Endodermal cell (in vitro differentiated cells): ENCODE measurements around the gene PRKAB2. TPM values are rescaled to one million over a fixed set of nuclear protein-coding genes. Genes with fewer than 3 reads are reported as not detected.
"Not testable (repeated sequence)": the region's sequence is repeated elsewhere in the genome, so short reads cannot be mapped to it uniquely, and the experiment has no call there.

Experiments used
- DNase-seq: peaks from one replicate; pipeline ENCODE4 v3.0.0-alpha.2; 2017
- H3K27ac ChIP-seq: 2 replicates; pipeline ENCODE4 v1.5.1; 2013; ENCODE audit warnings: mild to moderate bottlenecking, low read depth, low read length, moderate library complexity
- H3K27me3 ChIP-seq: 2 replicates; pipeline ENCODE4 v1.6.1; 2013; ENCODE audit warnings: mild to moderate bottlenecking, low read length, moderate library complexity; ENCODE audit not compliant: insufficient read depth, control insufficient read depth, poor library complexity, severe bottlenecking
- H3K36me3 ChIP-seq: 2 replicates; pipeline ENCODE4 v1.7.0; 2013; ENCODE audit warnings: mild to moderate bottlenecking, low read length, moderate library complexity; ENCODE audit not compliant: control insufficient read depth, insufficient read depth
- H3K4me1 ChIP-seq: one replicate; pipeline ENCODE4 v1.7.0; 2013; ENCODE audit warnings: low read length; ENCODE audit not compliant: control insufficient read depth, insufficient read depth
- H3K4me3 ChIP-seq: 2 replicates; pipeline ENCODE4 v1.5.1; 2013; ENCODE audit warnings: mild to moderate bottlenecking, low read length, moderate library complexity
- H3K9ac ChIP-seq: 2 replicates; pipeline ENCODE4 v1.6.1; 2013; ENCODE audit warnings: mild to moderate bottlenecking, low read length, moderate library complexity; ENCODE audit not compliant: poor library complexity, severe bottlenecking; ENCODE audit errors: extremely low read depth
- H3K9me3 ChIP-seq: 2 replicates; pipeline ENCODE4 v1.6.1; 2013; ENCODE audit warnings: mild to moderate bottlenecking, low read length, moderate library complexity; ENCODE audit not compliant: control insufficient read depth
- H3K27ac Mint-ChIP-seq: 2 replicates; pipeline ENCODE4 v1.8.0; 2020; ENCODE audit warnings: mixed read lengths
- H3K27me3 Mint-ChIP-seq: 2 replicates; pipeline ENCODE4 v1.8.0; 2021; ENCODE audit warnings: mild to moderate bottlenecking, mixed read lengths; ENCODE audit not compliant: insufficient read depth
- H3K36me3 Mint-ChIP-seq: 2 replicates; pipeline ENCODE4 v1.8.0; 2020; ENCODE audit warnings: low read depth, mixed read lengths
- H3K4me1 Mint-ChIP-seq: 2 replicates; pipeline ENCODE4 v1.8.0; 2020; ENCODE audit warnings: mixed read lengths
- H3K4me3 Mint-ChIP-seq: 2 replicates; pipeline ENCODE4 v1.8.0; 2020; ENCODE audit warnings: mild to moderate bottlenecking, moderate library complexity, mixed read lengths
- H3K9me3 Mint-ChIP-seq: 2 replicates; pipeline ENCODE4 v1.8.0; 2020; ENCODE audit warnings: mild to moderate bottlenecking, mixed read lengths
- CTCF ChIP-seq: fragments of 200-600 bp; sonication (generic); conservative IDR thresholded peaks from 2 replicates; pipeline ENCODE4 v1.5.0; 2021; ENCODE audit warnings: antibody characterized with exemption, mild to moderate bottlenecking
- WGBS, 2 experiments: methylation state at CpG; one replicate each; pipeline versions ENCODE4 v1.1.5 to v1.1.7; 2013; ENCODE audit warnings: missing lambda C conversion rate in 2 of 2, mixed read lengths in 1 of 2; ENCODE audit not compliant: insufficient coverage in 1 of 2, insufficient read length in 1 of 2; 5-methylcytosine and 5-hydroxymethylcytosine counted together
- total RNA-seq, 2 donors: library from RNA; stranded (reverse); fragmentation: NEBNext Ultra II Directional in 1 of 2; extraction: Animal tissue kit (Norgen Biotek cat#: 25700) in 1 of 2; gene quantifications; 2 replicates in 1 of 2; 3 replicates in 1 of 2; pipeline ENCODE4 v1.2.1, GENCODE V29; 2021

The PRKAB2 gene
- total RNA-seq, 2 donors from 2014 or later = 50.5 to 83.5 TPM

DNA sequence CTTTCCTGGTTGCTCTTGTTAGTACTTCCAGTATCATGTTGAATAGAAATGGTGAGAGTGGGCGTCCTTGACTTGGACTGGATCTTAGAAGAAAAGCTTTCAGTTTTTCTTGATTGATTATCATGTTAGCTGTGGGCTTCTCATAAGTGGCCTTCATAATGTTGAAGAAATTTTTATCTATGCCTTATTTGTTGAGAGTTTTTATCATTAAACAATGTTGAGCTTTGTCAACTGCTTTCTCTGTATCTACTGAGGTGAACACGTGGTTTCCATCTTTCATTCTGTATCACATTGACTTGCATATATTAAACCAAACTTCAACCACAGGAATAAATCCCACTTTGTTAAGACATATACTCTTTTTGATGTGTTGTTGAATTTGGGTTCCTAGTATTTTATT lies 29.4 kb downstream of the PRKAB2 start:
- no peaks in the 10 kb centered on the region for H3K27me3 Mint-ChIP-seq
- peaks cover 8% of the 10 kb centered on the region for H3K9me3 ChIP-seq
- no peaks in the 10 kb centered on the region for H3K4me1 Mint-ChIP-seq
- no peaks in the 10 kb centered on the region for H3K4me1 ChIP-seq
- WGBS, 2 experiments = 97% methylated on average over 2 of the region's 2 CpGs; no CpG with 5 or more reads in 1 of the 2 experiments
- no peak overlapping the region for H3K4me3 Mint-ChIP-seq
- DNase-seq = no peak
- H3K36me3 Mint-ChIP-seq = no peaks in the 10 kb centered on the region
- H3K27ac Mint-ChIP-seq = no peak overlapping the region
- H3K9ac ChIP-seq = no peak overlapping the region
- no peaks in the 10 kb centered on the region for H3K9me3 Mint-ChIP-seq
- no peaks in the 10 kb centered on the region for H3K36me3 ChIP-seq
- no peak overlapping the region for H3K27ac ChIP-seq
- H3K4me3 ChIP-seq = no peak overlapping the region
- no peaks in the 10 kb centered on the region for H3K27me3 ChIP-seq
- no peak for TF ChIP-seq CTCF

GRCh38 chr1:147130721-147131120 lies 41.5 kb downstream of the PRKAB2 start:
- not testable (repeated sequence) for H3K27ac Mint-ChIP-seq, H3K36me3 Mint-ChIP-seq, H3K4me3 Mint-ChIP-seq, H3K4me3 ChIP-seq, H3K9ac ChIP-seq, H3K27ac ChIP-seq, H3K27me3 ChIP-seq, H3K36me3 ChIP-seq, H3K4me1 Mint-ChIP-seq, H3K27me3 Mint-ChIP-seq, H3K9me3 Mint-ChIP-seq, H3K4me1 ChIP-seq, DNase-seq, H3K9me3 ChIP-seq
- 82 to 100% methylated on average over 1 of the region's 1 CpG for WGBS, 2 experiments

DNA sequence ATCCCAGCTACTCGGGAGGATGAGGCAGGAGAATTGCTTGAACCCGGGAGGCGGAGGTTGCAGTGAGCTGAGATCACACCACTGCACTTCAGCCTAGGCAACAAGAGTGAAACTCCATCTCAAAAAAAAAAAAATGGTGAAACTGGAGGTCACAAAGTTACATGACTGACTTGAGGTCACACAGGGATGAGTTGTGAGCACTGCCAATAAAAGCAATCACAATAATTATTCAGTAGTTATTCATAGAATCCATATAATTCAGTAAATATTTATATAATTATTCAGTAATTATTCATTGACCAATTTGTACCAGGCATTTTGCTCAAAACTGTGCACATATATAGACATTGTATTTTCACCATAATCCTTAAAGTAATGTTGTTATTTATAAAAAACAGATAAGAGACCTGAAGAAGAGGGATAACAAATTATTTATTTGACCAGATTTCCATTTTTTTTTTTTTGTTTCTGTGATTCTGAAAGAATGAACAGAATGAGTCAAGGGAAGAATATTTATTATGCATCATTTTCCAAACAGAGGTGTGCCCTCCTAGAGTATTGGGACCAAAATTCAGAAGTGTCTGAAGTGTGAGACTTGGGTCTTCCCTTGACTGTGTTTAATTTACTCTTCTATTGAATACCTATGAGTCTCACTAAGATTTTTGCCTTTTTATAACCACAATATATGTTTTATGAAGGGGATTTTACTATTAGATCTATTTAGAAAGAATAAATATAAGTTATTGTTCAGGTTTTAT lies 43.0 kb downstream of the PRKAB2 start:
- no peak for TF ChIP-seq CTCF
- Mint-ChIP-seq H3K9me3 (peaks cover 4% of the 10 kb centered on the region), H3K4me3 (no peak overlapping the region), H3K36me3 (no peaks in the 10 kb centered on the region), H3K27ac (no peak overlapping the region), H3K4me1 (no peaks in the 10 kb centered on the region), H3K27me3 (peaks cover 2% of the 10 kb centered on the region)
- Histone ChIP-seq H3K4me1 (no peaks in the 10 kb centered on the region), H3K36me3 (no peaks in the 10 kb centered on the region), H3K9ac (no peak overlapping the region), H3K4me3 (no peak overlapping the region), H3K27ac (no peak overlapping the region), H3K27me3 (no peaks in the 10 kb centered on the region), H3K9me3 (no peaks in the 10 kb centered on the region)
- no peak for DNase-seq
- 89 to 96% methylated on average over 3 of the region's 3 CpGs for WGBS, 2 experiments
